Measurements from ENCODE around the gene BANK1.
"Not testable (repeated sequence)": the region's sequence is repeated elsewhere in the genome, so short reads cannot be mapped to it uniquely, and the experiment has no call there.

The BANK1 gene

GRCh38 chr4:101864660-101865059 lies 74.1 kb downstream of the BANK1 start:
- no peak for TF ChIP-seq CTCF (IDR thresholded peaks at IDR 0.05; ENCODE audit: insufficient read depth, low read depth, low read length, missing control alignments)
- H3K4me3 ChIP-seq (ENCODE audit: low read depth, low read length) = no peak overlapping the region
- no peak for DNase-seq (ENCODE audit: low read depth)

DNA sequence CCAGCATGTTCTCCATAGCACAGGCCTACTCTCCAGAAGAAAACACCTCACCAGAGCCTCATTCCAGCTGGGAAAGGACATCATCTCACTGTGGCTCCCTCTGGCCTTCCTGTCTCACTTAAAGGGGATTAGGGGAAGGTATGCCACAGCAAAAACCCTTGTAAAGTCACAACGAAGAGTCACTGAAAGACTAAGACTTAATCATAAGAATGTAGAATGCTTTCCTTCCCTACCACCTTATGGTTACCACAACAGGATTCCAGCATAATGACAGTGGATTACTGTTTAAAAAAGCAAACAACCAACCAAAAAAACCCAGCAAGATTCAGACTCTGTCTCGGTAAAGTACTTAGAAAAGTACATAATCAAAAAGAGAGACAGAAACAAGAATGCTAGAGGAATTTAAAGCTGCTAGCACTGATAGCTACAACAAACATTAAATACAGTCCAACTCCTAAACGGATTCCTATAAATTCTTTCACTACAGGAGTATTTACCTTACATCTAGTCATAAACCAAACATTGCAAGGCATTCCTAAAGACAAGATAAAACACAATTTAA lies 75.1 kb downstream of the BANK1 start:
- no peak for DNase-seq (ENCODE audit: low read depth)
- TF ChIP-seq CTCF (IDR thresholded peaks at IDR 0.05; ENCODE audit: insufficient read depth, low read depth, low read length, missing control alignments) = no peak
- no peak overlapping the region for H3K4me3 ChIP-seq (ENCODE audit: low read depth, low read length)

DNA sequence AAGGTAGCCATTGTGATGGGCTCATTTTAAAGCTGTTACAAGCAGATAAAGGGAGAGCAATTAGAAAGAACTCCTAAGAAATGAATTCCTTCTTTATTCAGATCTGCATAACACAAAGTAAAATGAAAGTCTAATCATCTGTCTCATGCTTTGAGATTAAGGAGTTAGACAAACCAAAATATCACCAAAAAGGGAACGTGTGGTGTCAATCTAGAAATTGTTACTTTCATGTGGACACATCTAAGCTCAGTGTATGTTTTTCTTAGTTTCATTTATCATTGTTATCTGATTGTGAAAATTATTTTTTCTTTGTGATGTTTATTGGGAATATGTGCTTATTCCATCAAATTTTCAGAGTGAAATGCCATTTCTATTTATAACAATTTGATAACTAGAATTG lies 80.3 kb downstream of the BANK1 start:
- H3K4me3 ChIP-seq (ENCODE audit: low read depth, low read length) = no peak overlapping the region
- TF ChIP-seq CTCF (IDR thresholded peaks at IDR 0.05; ENCODE audit: insufficient read depth, low read depth, low read length, missing control alignments) = no peak
- no peak for DNase-seq (ENCODE audit: low read depth)

- TF ChIP-seq CTCF (IDR thresholded peaks at IDR 0.05; ENCODE audit: insufficient read depth, low read depth, low read length, missing control alignments) = no peak
- DNase-seq (ENCODE audit: low read depth) = no peak
- no peak overlapping the region for H3K4me3 ChIP-seq (ENCODE audit: low read depth, low read length)
These were observed 81.6 kb downstream of the BANK1 start for GRCh38 chr4:101871962-101872676.

GRCh38 chr4:101885574-101885973 lies 95.0 kb downstream of the BANK1 start:
- no peak for TF ChIP-seq CTCF (IDR thresholded peaks at IDR 0.05; ENCODE audit: insufficient read depth, low read depth, low read length, missing control alignments)

DNA sequence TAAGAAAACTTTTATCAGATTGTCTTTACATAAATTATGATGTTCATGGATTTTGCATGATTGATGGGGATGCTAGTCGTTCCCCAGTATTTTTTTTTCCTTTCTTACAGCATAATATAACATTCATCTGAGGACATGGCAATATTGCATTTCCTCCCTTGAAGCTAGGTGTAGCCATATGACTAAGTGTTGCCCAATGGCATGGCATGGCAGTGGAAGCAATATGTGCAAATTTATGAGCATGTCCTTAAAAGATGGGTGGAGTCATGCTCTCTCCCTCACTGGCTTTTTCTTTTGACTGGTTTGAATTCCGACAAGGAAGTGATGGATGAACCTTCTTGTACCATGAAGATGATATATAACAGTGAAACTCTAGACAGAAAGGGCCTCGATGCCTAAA lies 96.3 kb downstream of the BANK1 start:
- TF ChIP-seq CTCF (IDR thresholded peaks at IDR 0.05; ENCODE audit: insufficient read depth, low read depth, low read length, missing control alignments) = no peak

More at GRCh38 chr4:101885574-101885973, 95.0 kb downstream of the BANK1 start:
- no peak for DNase-seq (ENCODE audit: low read depth)
- no peak overlapping the region for H3K4me3 ChIP-seq (ENCODE audit: low read depth, low read length)

DNA sequence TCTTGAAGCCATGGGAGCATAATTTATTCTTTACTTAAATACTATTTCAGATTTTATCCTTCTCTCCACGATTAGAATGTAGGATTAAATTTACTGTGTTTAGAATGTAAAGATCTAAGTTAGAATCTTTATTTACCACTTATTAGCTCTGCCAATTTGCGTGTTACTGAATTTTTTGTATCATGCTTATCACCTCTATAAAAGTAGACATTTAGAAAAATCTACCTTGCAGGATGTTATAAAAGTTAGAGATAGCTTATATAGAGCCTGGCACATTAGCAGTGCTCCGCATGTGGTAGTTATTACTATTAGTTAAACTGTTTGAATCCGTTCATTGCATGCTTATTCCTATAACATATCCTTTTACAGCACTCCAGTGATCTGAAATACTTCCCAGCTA lies 97.9 kb downstream of the BANK1 start:
- DNase-seq (ENCODE audit: low read depth) = no peak
- no peak for TF ChIP-seq CTCF (IDR thresholded peaks at IDR 0.05; ENCODE audit: insufficient read depth, low read depth, low read length, missing control alignments)
- H3K4me3 ChIP-seq (ENCODE audit: low read depth, low read length) = no peak overlapping the region

More for the DNA sequence above, 96.3 kb downstream of the BANK1 start:
- no peak overlapping the region for H3K4me3 ChIP-seq (ENCODE audit: low read depth, low read length)
- DNase-seq (ENCODE audit: low read depth) = no peak

DNA sequence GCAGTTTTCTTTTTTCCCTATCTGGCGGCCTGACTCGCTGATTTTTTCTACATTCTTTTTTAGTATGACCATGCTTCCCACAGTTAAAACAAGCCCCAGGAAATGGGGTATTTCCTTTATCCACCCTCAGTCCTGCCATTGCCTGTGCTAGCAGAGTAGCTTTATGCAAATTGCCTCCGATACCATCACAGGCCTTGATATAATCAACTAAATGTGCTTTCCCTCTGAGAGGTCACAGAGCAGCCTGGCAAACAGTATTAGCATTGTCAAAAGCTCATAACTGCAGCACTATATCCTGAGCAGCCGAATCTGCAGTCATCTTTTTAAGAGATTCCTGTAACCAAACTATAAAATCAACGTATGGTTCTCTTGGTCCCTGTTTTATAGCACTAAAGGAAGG lies 115.0 kb downstream of the BANK1 start:
- H3K4me3 ChIP-seq (ENCODE audit: low read depth, low read length); DNase-seq (ENCODE audit: low read depth): not testable (repeated sequence)
